ENCODE measurements around the gene ZSCAN5A. TPM values are rescaled to one million over a fixed set of nuclear protein-coding genes. Genes with fewer than 3 reads are reported as not detected.
"Not testable (repeated sequence)": the region's sequence is repeated elsewhere in the genome, so short reads cannot be mapped to it uniquely, and the experiment has no call there.

The ZSCAN5A gene
- total RNA-seq, 4 donors from 2014 or later, result 7.4 to 22.1 (median 17.7) TPM

DNA sequence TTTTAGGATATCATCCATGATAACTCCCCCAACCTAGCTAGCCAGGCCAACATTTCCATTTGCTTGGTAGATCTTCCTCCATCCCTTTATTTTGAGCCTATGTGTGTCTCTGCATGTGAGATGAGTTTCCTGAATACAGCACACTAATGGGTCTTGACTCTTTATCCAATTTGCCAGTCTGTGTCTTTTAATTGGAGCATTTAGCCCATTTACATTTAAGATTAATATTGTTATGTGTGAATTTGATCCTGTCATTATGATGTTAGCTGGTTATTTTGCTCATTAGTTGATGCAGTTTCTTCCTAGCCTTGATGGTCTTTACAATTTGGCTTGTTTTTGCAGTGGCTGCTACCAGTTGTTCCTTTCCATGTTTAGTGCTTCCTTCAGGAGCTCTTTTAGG is 20.7 kb upstream of the ZSCAN5A start:
- H3K27me3 ChIP-seq; DNase-seq; H3K27ac ChIP-seq; H3K9me3 ChIP-seq; H3K4me3 ChIP-seq (replicated peaks in 1 of 3); intact Hi-C loops (cut with DNase I); H3K4me1 ChIP-seq; H3K36me3 ChIP-seq: not testable (repeated sequence)

DNA sequence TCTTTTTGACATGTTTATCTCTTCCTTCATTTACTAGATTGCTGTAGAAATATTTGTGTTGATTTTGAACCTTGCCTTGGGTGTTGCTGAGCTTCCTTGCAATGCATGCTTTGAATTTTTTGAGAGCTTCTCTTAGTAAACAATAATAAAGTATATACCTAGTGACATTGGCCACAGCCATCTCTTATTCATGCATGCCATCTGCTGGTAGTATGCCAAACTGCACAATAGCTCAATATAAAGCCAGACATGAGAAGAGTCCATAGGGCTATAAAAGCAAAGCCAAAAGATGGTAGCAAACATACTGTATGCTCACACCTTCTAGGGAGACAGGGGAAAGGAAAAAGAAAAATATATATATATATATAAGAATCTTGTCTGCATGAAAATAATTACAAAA is 18.9 kb upstream of the ZSCAN5A start:
- intact Hi-C loops (cut with DNase I), result no loop called here
- Histone ChIP-seq H3K4me3 (replicated peaks in 1 of 3) (no peak overlapping the region), H3K27me3 (no peaks in the 10 kb centered on the region), H3K9me3 (no peaks in the 10 kb centered on the region), H3K4me1 (no peaks in the 10 kb centered on the region), H3K27ac (no peak overlapping the region), H3K36me3 (no peaks in the 10 kb centered on the region)
- peak; percentile 21 to 33 for DNase-seq
- TF ChIP-seq POLR2A (IDR thresholded peaks at IDR 0.05), result no peak
- TF ChIP-seq, protein P1, sequence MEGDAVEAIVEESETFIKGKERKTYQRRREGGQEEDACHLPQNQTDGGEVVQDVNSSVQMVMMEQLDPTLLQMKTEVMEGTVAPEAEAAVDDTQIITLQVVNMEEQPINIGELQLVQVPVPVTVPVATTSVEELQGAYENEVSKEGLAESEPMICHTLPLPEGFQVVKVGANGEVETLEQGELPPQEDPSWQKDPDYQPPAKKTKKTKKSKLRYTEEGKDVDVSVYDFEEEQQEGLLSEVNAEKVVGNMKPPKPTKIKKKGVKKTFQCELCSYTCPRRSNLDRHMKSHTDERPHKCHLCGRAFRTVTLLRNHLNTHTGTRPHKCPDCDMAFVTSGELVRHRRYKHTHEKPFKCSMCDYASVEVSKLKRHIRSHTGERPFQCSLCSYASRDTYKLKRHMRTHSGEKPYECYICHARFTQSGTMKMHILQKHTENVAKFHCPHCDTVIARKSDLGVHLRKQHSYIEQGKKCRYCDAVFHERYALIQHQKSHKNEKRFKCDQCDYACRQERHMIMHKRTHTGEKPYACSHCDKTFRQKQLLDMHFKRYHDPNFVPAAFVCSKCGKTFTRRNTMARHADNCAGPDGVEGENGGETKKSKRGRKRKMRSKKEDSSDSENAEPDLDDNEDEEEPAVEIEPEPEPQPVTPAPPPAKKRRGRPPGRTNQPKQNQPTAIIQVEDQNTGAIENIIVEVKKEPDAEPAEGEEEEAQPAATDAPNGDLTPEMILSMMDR (IDR thresholded peaks at IDR 0.05), result peak in 4 of 6 experiments; percentile 44 to 60 (median 50)

DNA sequence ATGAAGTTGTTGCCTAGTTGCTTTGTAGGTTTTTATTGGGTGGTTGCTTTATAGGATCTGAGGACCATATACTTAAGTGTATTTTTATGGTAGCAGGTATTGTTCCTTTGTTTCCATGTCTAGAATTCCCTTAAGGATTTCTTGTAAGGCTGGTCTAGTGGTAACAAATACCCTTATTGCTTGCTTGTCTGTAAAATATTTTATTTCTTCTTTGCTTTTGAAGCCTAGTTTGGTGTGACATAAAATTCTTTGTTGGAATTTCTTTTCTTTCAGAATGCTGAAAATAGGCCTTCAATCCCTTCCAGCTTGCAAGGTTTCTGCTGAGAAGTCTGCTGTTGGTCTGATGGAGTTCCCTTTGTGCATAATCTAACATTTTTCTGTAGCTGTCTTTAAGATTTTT is 18.1 kb upstream of the ZSCAN5A start:
- Histone ChIP-seq H3K27me3 (no peaks in the 10 kb centered on the region), H3K4me3 (replicated peaks in 1 of 3) (no peak overlapping the region), H3K9me3 (no peaks in the 10 kb centered on the region), H3K4me1 (no peaks in the 10 kb centered on the region), H3K36me3 (no peaks in the 10 kb centered on the region), H3K27ac (no peak overlapping the region)
- intact Hi-C loops (cut with DNase I), result no loop called here
- no peak for TF ChIP-seq POLR2A (IDR thresholded peaks at IDR 0.05)
- TF ChIP-seq, protein P1 (IDR thresholded peaks at IDR 0.05), result no peak
- no peak for DNase-seq

DNA sequence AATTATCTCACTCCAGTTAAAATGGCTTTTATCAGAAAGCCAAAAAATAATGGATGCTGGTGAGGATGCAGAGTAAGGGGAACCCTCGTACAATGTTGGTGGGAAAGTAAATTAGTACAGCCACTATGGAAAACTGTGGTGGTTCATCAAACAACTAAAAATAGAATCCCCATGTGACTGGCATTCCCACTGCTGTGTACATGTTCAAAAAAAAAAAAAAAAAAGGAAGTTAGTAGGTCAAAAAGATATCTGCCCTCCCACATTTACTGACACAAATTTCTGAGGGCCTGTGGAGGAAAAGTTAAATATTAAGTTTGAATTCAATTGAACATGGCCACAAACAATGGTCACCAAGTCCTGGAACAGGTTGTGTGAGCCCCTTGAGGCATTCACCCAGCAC is 9.8 kb upstream of the ZSCAN5A start:
- Histone ChIP-seq H3K27me3 (no peaks in the 10 kb centered on the region), H3K9me3 (no peaks in the 10 kb centered on the region), H3K4me3 (replicated peaks in 1 of 3) (no peak overlapping the region), H3K36me3 (no peaks in the 10 kb centered on the region), H3K27ac (no peak overlapping the region), H3K4me1 (no peaks in the 10 kb centered on the region)
- TF ChIP-seq, protein P1 (IDR thresholded peaks at IDR 0.05), result no peak
- no peak for TF ChIP-seq POLR2A (IDR thresholded peaks at IDR 0.05)
- 82 to 83% methylated on average over 1 of the region's 1 CpG for WGBS, 2 donors
- intact Hi-C loops (cut with DNase I), result no loop called here
- DNase-seq, result no peak

DNA sequence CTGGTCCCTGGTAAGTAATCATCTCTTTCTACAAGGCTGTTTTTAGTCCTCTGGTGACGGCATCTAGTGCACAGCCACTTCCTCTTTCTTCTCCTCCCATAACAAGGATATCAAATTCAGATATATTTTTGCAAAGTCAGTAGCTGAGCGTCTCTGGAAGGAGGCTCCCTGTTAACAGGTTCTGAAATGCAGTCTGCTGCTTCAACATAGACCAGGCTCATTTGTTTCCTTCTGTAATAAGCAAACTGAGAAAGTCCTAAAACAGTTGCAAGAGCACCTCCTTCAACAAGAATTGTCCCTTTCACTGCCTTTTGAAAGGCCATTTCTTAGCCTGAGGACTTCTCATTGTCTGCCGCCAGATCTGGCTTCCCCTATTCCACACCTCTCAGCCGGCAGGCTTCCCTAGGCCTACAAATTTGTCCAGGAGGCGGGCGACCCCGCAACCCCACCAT is 7.4 kb upstream of the ZSCAN5A start:
- Histone ChIP-seq H3K27me3 (no peaks in the 10 kb centered on the region), H3K4me1 (no peaks in the 10 kb centered on the region), H3K9me3 (no peaks in the 10 kb centered on the region), H3K4me3 (replicated peaks in 1 of 3) (no peak overlapping the region), H3K27ac (no peak overlapping the region), H3K36me3 (no peaks in the 10 kb centered on the region)
- 73 to 82% methylated on average over 7 of the region's 7 CpGs for WGBS, 2 donors
- no peak for DNase-seq
- intact Hi-C loops (cut with DNase I), result no loop called here
- TF ChIP-seq POLR2A (IDR thresholded peaks at IDR 0.05), result no peak
- TF ChIP-seq, protein P1 (IDR thresholded peaks at IDR 0.05), result no peak
